TTC549 (cell line): Measurements from ENCODE around the gene CHL1.

Source experiments
- FAIRE-seq: peaks from 2 replicates; lab custom pipeline; 2012; peaks lifted over from hg19 to GRCh38; lab: Jason Lieb, UNC

The CHL1 gene

GRCh38 chr3:278300-279064 is 81.9 kb downstream of the CHL1 start:
- FAIRE-seq: no peak

GRCh38 chr3:279325-279724 is 82.8 kb downstream of the CHL1 start:
- FAIRE-seq: no peak

- FAIRE-seq: no peak
Measured at GRCh38 chr3:280681-281080, 84.1 kb downstream of the CHL1 start.

- no peak for FAIRE-seq
Measured at GRCh38 chr3:284322-284721, 87.8 kb downstream of the CHL1 start.

- FAIRE-seq: no peak
Measured at GRCh38 chr3:288417-288816, 91.9 kb downstream of the CHL1 start.

GRCh38 chr3:291028-291427 is 94.5 kb downstream of the CHL1 start:
- FAIRE-seq: no peak

GRCh38 chr3:291646-292436 is 95.3 kb downstream of the CHL1 start:
- no peak for FAIRE-seq

- no peak for FAIRE-seq
Measured at GRCh38 chr3:294096-294495, 97.5 kb downstream of the CHL1 start.

- no peak for FAIRE-seq
Measured at GRCh38 chr3:294581-294980, 98.0 kb downstream of the CHL1 start.

GRCh38 chr3:295166-295565 is 98.6 kb downstream of the CHL1 start:
- FAIRE-seq: no peak

- no peak for FAIRE-seq
Measured at GRCh38 chr3:297585-297984, 101.0 kb downstream of the CHL1 start.

GRCh38 chr3:299590-300301 is 103.2 kb downstream of the CHL1 start:
- FAIRE-seq: no peak

GRCh38 chr3:307182-307581 is 110.6 kb downstream of the CHL1 start:
- FAIRE-seq: no peak

- no peak for FAIRE-seq
Measured at GRCh38 chr3:308597-309321, 112.2 kb downstream of the CHL1 start.

- no peak for FAIRE-seq
Measured at GRCh38 chr3:312160-312733, 115.7 kb downstream of the CHL1 start.

GRCh38 chr3:312911-313310 is 116.3 kb downstream of the CHL1 start:
- no peak for FAIRE-seq

- FAIRE-seq: no peak
Measured at GRCh38 chr3:317012-317411, 120.4 kb downstream of the CHL1 start.

GRCh38 chr3:318903-319302 is 122.3 kb downstream of the CHL1 start:
- FAIRE-seq: no peak

GRCh38 chr3:324423-324822 is 127.9 kb downstream of the CHL1 start:
- no peak for FAIRE-seq

GRCh38 chr3:325495-325894 is 128.9 kb downstream of the CHL1 start:
- FAIRE-seq: no peak

- FAIRE-seq: no peak
Measured at GRCh38 chr3:330494-331115, 134.0 kb downstream of the CHL1 start.

- no peak for FAIRE-seq
Measured at GRCh38 chr3:331881-332280, 135.3 kb downstream of the CHL1 start.
